KMS-11 (cell line): ENCODE data around the gene RRP1B.
A peak's percentile ranks its signal among the peaks of the same experiment; 100 is the strongest.

ENCODE experiments used
- H2AFZ ChIP-seq: fragments of 200-600 bp; sonication (generic); 2 replicates; pipeline ENCODE4 v1.6.1; 2016; ENCODE audit warnings: antibody characterized with exemption, mixed run types, low read depth
- H3K27ac ChIP-seq: fragments of 200-600 bp; sonication (generic); 2 replicates; pipeline ENCODE4 v1.6.1; 2016; ENCODE audit warnings: mild to moderate bottlenecking, mixed run types
- H3K27me3 ChIP-seq: fragments of 200-600 bp; sonication (generic); 2 replicates; pipeline ENCODE4 v1.6.1; 2017; ENCODE audit warnings: mild to moderate bottlenecking, low read depth, mixed run types, moderate library complexity; ENCODE audit not compliant: insufficient read depth
- H3K36me3 ChIP-seq: fragments of 200-600 bp; sonication (generic); 2 replicates; pipeline ENCODE4 v1.6.1; 2017; ENCODE audit warnings: mild to moderate bottlenecking, mixed run types; ENCODE audit not compliant: insufficient read depth
- H3K4me1 ChIP-seq: fragments of 200-600 bp; sonication (generic); 2 replicates; pipeline ENCODE4 v1.6.1; 2016; ENCODE audit warnings: mild to moderate bottlenecking, low read depth, mixed run types; ENCODE audit not compliant: poor library complexity, severe bottlenecking
- H3K4me2 ChIP-seq: fragments of 200-600 bp; sonication (generic); 2 replicates; pipeline ENCODE4 v1.7.0; 2016; ENCODE audit warnings: mild to moderate bottlenecking, mixed run types
- H3K4me3 ChIP-seq: fragments of 200-600 bp; sonication (generic); IDR thresholded peaks from 2 replicates; pipeline ENCODE4 v1.6.1; 2017; ENCODE audit warnings: low read depth, low read length, mixed read lengths; ENCODE audit not compliant: insufficient read depth
- H3K79me2 ChIP-seq: fragments of 200-600 bp; sonication (generic); 2 replicates; pipeline ENCODE4 v1.6.1; 2016; ENCODE audit warnings: low read depth, mixed run types; ENCODE audit not compliant: insufficient read depth
- H3K9ac ChIP-seq: fragments of 200-600 bp; sonication (generic); 2 replicates; pipeline ENCODE4 v1.6.1; 2016; ENCODE audit warnings: mild to moderate bottlenecking, mixed run types
- H4K20me1 ChIP-seq: fragments of 200-600 bp; sonication (generic); 2 replicates; pipeline ENCODE4 v1.6.1; 2016; ENCODE audit warnings: mild to moderate bottlenecking, mixed run types; ENCODE audit not compliant: insufficient read depth
- CTCF ChIP-seq: fragments of 200-600 bp; sonication (generic); conservative IDR thresholded peaks from 2 replicates; pipeline ENCODE4 v1.6.1; 2017; ENCODE audit warnings: low read depth, mild to moderate bottlenecking, antibody characterized with exemption, low read length, moderate library complexity, mixed read lengths

Gene RRP1B

GRCh38 chr21:43643193-43643592 is 16.2 kb upstream of the RRP1B start:
- no peak overlapping the region for H3K27ac ChIP-seq
- no peak for TF ChIP-seq CTCF
- no peak overlapping the region for H2AFZ ChIP-seq

GRCh38 chr21:43644071-43644470 is 15.3 kb upstream of the RRP1B start:
- no peak overlapping the region for H3K4me3 ChIP-seq
- peaks cover 23% of the 10 kb centered on the region for H3K4me1 ChIP-seq
- no peak overlapping the region for H3K9ac ChIP-seq
- H3K27me3 ChIP-seq = no peaks in the 10 kb centered on the region
- H3K27ac ChIP-seq = no peak overlapping the region
- no peaks in the 10 kb centered on the region for H3K36me3 ChIP-seq
- H3K4me2 ChIP-seq = no peak overlapping the region
- H4K20me1 ChIP-seq = no peaks in the 10 kb centered on the region
- H2AFZ ChIP-seq = no peak overlapping the region
- H3K79me2 ChIP-seq = no peaks in the 10 kb centered on the region
- TF ChIP-seq CTCF = no peak

More at GRCh38 chr21:43643193-43643592, 16.2 kb upstream of the RRP1B start:
- H3K4me2 ChIP-seq = no peak overlapping the region
- no peaks in the 10 kb centered on the region for H4K20me1 ChIP-seq
- no peak overlapping the region for H3K9ac ChIP-seq
- no peaks in the 10 kb centered on the region for H3K36me3 ChIP-seq
- H3K4me3 ChIP-seq = no peak overlapping the region
- no peaks in the 10 kb centered on the region for H3K79me2 ChIP-seq
- H3K27me3 ChIP-seq = no peaks in the 10 kb centered on the region
- H3K4me1 ChIP-seq = peaks cover 23% of the 10 kb centered on the region

- Histone ChIP-seq H3K4me3 (no peak overlapping the region), H3K4me1 (peaks cover 23% of the 10 kb centered on the region), H2AFZ (no peak overlapping the region), H3K79me2 (no peaks in the 10 kb centered on the region), H3K27ac (no peak overlapping the region), H3K27me3 (no peaks in the 10 kb centered on the region), H3K36me3 (no peaks in the 10 kb centered on the region), H3K9ac (no peak overlapping the region), H4K20me1 (no peaks in the 10 kb centered on the region), H3K4me2 (no peak overlapping the region)
- no peak for TF ChIP-seq CTCF
These were observed 14.8 kb upstream of the RRP1B start for GRCh38 chr21:43644609-43645008.

- Histone ChIP-seq H3K36me3 (no peaks in the 10 kb centered on the region), H3K9ac (no peak overlapping the region), H3K27ac (peak overlapping the region; percentile 3; the same call in 1 of the 2 replicates), H2AFZ (peak overlapping the region; percentile 1; the same call in 1 of the 2 replicates), H4K20me1 (no peaks in the 10 kb centered on the region), H3K4me1 (peaks cover 23% of the 10 kb centered on the region), H3K27me3 (no peaks in the 10 kb centered on the region), H3K4me2 (peak overlapping the region; percentile 45; the same call in 1 of the 2 replicates), H3K4me3 (no peak overlapping the region), H3K79me2 (no peaks in the 10 kb centered on the region)
- TF ChIP-seq CTCF = peak; percentile 69
These were observed 14.0 kb upstream of the RRP1B start for GRCh38 chr21:43645136-43645891.
